GM19240 (cell line): ENCODE measurements around the gene CXADR.

Experiments used
- DNase-seq: peaks from one replicate; pipeline ENCODE4 v3.0.0; 2011; ENCODE audit warnings: low spot score; ENCODE audit not compliant: insufficient read length

Gene CXADR

GRCh38 chr21:17597680-17598079 is 84.8 kb downstream of the CXADR start:
- no peak for DNase-seq

GRCh38 chr21:17598437-17598836 is 85.6 kb downstream of the CXADR start:
- no peak for DNase-seq

GRCh38 chr21:17602874-17603273 is 90.0 kb downstream of the CXADR start:
- DNase-seq = no peak

- no peak for DNase-seq
Measured at GRCh38 chr21:17607684-17608083, 94.8 kb downstream of the CXADR start.

- no peak for DNase-seq
Measured at GRCh38 chr21:17609681-17610080, 96.8 kb downstream of the CXADR start.

- DNase-seq = no peak
Measured at GRCh38 chr21:17610911-17611310, 98.1 kb downstream of the CXADR start.

- peak; percentile 28 for DNase-seq
Measured at GRCh38 chr21:17611414-17612022, 98.7 kb downstream of the CXADR start.

- DNase-seq = no peak
Measured at GRCh38 chr21:17612023-17612564, 99.3 kb downstream of the CXADR start.

GRCh38 chr21:17612565-17613241 is 99.9 kb downstream of the CXADR start, which contains the start of gene BTG3:
Gene BTG3, minus strand, starts transcription at chr21:17612901. Its CDS starts 3,757 bp downstream, at chr21:17609144.
- peak; percentile 63 for DNase-seq

GRCh38 chr21:17613242-17613676 is 100.4 kb downstream of the CXADR start:
- DNase-seq = no peak

- no peak for DNase-seq
Measured at GRCh38 chr21:17616831-17617230, 104.0 kb downstream of the CXADR start.

GRCh38 chr21:17622018-17622417 is 109.2 kb downstream of the CXADR start:
- no peak for DNase-seq

- DNase-seq = no peak
Measured at GRCh38 chr21:17631195-17631594, 118.4 kb downstream of the CXADR start.

- DNase-seq = no peak
Measured at GRCh38 chr21:17636711-17637110, 123.9 kb downstream of the CXADR start.

GRCh38 chr21:17640821-17641220 is 128.0 kb downstream of the CXADR start:
- DNase-seq = no peak
